GM08714 (cell line): ENCODE data around the gene TNFRSF12A.

Experiments used
- H3K4me3 ChIP-seq: fragments of 200-500 bp; sonication (Bioruptor generic); 2 replicates; pipeline ENCODE4 v1.5.1; 2014; ENCODE audit warnings: mild to moderate bottlenecking, low read length, inconsistent platforms
- ZNF274 ChIP-seq: IDR thresholded peaks from 2 replicates; pipeline ENCODE4 v1.6.1; 2012; ENCODE audit warnings: mild to moderate bottlenecking, low read depth, low read length

Gene TNFRSF12A

DNA sequence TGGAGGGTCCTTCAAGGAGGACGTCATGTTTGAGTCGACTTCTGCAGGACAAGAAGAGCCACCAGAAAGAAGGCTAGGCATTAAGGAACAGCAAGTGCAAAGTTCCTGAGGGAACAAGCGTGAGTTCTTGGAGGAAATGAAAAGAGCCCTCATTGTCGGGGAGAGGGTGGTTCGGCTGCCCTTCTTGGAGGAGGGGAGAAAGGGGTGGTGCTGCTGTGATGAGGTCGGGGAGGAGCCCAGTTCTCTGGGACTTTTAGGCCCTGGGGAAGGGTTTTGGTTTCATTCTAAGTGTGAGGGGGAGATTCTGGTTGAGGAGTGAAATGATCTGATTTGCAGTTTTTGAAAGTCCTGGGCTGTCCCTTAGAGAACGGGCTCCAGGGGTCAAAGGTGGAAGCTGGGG is 12.5 kb downstream of the TNFRSF12A start:
- no peak for TF ChIP-seq ZNF274
- H3K4me3 ChIP-seq = no peak overlapping the region

DNA sequence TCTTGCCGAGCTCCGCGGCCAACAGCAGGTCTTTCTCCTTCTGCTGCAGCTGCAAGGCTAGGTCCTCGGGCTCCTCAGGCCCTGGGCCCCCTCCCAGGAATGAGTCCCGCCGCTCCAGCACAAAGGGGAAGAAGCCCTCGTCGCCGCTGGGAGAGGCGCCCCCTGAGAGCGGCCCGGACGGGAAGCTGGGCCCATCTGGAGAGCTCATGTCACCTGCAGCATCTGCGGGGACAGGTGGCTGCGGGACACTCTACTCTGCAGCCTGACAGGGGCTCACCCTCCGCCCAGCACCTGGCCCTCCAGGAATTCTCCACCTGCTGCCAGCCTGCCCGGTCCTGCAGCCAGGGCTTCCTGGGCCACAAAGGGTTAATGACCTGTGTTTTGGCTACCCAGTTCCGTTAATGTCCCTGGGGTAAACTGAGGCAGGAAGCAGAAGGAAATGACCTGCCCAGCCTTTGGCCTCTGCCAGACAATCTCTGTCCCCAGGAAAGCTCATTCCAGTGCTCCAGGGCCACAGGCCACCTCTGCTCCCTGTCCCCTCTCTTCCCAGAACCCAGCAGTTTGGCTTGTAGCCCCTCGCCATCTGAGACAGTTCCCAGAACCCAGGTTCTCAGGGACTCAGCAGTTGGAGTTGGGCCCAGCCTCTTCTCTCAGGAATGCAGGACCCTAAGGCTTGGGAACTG is 15.3 kb downstream of the TNFRSF12A start:
- no peak overlapping the region for H3K4me3 ChIP-seq
- TF ChIP-seq ZNF274 = no peak

DNA sequence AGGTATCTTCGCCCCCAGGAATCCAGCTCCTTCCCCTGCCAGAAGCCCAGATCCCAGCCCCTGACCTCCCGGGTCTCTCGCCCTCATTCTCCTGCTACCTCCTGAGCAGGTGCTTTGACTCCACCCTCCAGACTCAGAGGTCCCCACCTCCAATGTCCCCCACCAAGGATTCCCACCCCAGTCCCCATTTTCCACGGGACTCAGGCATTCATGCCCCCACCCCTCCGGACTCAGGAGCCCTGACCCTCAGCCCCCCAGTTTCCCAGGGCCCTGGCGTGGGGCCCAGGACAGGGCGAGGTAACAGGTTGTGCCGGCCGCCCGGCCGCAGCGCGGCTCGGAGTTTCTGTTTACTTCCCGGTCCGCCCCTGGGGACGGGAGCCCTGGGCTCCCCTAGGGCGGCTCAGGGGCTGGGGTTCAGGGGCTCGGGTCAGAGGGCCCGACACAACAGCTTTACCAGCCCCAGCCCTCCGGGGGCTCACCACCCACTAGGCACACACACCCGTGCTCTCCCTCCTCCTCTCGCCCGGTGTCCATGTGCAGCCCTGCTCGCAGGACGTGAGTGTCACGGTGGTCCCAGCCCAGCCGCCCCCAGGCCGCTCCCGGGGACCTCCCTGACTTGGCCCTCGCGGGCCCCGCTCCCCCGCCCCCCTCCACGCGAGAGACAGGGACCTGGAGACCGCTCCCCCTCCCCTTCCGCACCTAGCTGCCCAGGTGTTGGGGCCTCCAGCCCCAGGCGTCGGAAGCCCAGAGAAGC is 16.0 kb downstream of the TNFRSF12A start:
- no peak overlapping the region for H3K4me3 ChIP-seq
- no peak for TF ChIP-seq ZNF274

DNA sequence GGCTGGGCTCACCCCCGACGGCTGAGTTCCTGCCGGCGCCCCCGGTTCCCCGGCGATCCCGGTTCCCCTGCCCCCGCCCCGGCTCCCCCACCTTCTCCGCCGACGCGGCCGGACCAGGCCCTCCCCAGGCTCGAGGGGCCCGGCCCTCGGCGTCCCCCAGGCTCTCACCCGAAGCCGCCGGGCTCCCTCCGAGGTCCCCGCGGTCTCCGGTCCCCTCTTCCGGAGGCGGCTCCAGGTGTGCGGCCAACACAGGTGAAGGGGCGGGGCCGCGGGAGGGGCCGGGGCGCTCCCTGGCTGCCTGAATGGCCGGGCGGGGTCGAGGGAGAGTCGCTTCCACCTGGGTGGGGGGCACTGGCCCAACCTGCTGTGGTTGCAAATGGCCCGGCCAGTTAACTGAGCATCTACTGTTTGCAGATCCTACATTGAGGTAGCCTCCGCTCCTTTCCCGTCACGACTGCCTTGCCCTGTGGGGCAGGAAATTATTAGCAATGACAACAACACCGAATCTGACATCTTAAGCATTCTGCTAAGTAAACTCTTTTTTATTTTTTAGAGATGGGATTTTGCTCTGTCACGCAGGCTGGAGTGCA is 16.7 kb downstream of the TNFRSF12A start, which contains the start of gene BICDL2:
Gene BICDL2 (minus strand): TSS at position 219 of the 590 bp plus-strand sequence. CDS start 1,448 bp downstream, outside the sequence.
- H3K4me3 ChIP-seq = no peak within 1 kb of the TSS
- no peak for TF ChIP-seq ZNF274

DNA sequence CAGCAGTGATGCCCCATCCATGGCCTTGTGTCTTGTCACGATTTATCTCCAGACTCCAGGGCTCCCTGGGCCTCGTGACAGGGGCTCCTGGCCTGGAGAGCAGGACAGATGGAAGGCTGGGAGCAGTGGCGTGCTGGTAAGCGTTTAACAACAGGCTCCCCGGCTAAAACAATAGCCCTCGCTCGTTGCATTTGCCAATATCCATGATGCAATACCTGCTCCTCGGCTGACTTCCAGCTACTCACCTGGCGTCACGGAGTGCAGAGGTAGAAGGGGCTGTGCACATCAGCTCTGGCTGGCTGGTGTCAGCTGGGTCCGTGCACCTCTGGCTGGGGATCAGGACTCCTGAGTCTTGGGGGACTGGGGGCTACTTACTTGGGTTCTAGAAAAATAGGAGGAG is 18.1 kb downstream of the TNFRSF12A start:
- no peak overlapping the region for H3K4me3 ChIP-seq
- TF ChIP-seq ZNF274 = no peak

DNA sequence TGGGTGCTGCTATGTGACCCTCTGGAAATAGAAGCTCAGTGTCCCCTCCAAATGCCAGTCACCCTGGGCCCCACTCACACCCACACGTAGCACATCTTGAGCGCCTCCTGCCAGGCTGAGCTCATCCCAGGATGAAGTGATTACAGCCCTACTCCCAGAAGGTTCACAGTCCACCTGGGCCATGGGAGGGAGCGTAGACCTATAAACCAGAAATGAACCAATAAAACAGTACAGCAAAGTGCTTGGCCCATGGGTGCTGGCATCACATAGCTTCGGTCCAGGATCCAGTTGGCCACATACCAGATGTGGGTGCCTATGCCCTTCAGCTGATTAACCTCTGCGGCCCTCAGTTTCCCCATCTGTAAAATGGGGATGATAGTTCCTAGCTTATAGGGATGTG is 18.7 kb downstream of the TNFRSF12A start:
- no peak for TF ChIP-seq ZNF274
- no peak overlapping the region for H3K4me3 ChIP-seq

DNA sequence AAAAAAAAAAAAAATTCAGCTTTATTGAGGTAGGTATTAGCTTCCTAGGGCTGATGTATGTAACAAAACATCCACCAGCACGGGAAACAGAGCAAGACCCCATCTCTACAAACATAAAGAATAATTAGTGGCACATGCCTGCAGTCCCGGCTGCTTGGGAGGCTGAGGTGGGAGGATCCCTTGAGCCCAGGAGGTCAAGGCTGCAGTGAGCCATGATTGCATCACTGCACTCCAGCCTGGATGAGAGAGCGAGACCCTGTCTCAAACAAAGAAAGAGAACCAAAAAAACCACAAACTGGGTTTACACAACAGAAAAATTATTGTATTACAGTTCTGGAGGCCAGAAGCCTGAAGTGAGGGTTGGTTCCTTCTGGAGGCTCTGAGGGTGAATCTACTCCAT is 22.2 kb downstream of the TNFRSF12A start:
- no peak for TF ChIP-seq ZNF274
- H3K4me3 ChIP-seq = no peak overlapping the region

DNA sequence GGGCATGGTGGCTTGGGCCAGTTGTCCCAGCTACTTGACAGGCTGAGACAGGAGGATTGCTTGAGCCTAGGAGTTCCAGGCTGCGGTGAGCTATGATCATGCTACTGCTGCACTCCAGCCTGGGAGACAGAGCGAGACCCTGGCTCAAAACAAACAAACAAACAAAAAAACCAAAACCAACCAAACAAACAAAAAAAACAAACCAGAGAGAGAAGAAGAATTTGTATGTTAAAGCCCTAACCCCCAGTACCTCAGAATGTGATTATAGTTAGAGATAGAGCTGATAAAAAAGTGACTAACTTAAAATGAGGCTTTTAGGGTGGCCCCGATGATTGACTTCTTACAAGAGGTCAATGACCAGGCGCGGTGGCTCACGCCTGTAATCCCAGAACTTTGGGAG is 24.5 kb downstream of the TNFRSF12A start:
- no peak for TF ChIP-seq ZNF274
- no peak overlapping the region for H3K4me3 ChIP-seq

DNA sequence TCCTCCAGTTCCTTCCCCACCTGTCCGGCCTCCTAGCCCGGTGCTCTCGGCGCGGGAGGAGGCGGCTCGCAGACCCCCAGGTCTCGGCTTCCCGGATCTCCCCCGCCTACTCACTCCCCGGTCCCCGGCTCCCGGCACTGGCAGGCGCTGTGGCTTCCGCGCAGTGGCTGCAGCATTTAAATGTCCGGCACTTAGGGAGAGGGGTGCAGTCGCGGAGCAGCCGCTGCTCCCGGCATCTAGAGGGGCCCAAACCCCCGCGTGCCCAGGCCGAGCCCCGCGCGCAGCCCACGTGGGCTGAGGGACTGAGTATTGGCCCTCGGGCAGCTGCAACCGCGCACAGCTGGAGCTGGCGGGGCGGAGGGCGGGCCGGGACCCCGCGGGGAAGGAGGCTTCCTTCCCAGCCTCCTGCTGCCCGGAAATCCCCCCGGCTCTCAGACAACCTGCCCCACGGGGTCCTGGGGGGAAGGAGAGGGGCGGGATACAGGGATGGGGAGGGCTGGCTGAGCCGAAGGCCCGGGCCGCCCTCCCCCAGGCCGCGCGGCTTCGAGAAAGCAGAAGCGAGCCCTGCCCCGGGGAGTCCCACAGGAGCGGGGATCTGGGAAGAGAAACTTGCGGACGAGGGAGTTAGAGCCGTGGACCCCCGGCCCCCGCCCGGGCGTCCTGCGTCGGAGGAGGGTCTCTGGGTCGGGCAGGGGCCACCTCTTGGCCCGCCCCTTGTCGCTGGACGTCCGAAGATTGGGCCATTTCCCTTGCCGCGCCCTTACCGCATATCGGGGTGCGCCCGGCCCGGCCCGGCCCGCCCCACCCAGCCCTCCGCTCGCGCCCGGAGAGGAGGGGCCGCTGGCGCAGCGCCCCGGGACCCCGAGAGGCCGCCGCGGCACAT is 25.8 kb downstream of the TNFRSF12A start, which contains the start of gene MMP25:
Gene MMP25 (plus strand): TSS at position 804 of the 883 bp plus-strand sequence. CDS start 357 bp downstream, outside the sequence.
- no peak for TF ChIP-seq ZNF274
- peak within 1 kb of the TSS; percentile 56; the same call in 1 of the 2 replicates for H3K4me3 ChIP-seq

DNA sequence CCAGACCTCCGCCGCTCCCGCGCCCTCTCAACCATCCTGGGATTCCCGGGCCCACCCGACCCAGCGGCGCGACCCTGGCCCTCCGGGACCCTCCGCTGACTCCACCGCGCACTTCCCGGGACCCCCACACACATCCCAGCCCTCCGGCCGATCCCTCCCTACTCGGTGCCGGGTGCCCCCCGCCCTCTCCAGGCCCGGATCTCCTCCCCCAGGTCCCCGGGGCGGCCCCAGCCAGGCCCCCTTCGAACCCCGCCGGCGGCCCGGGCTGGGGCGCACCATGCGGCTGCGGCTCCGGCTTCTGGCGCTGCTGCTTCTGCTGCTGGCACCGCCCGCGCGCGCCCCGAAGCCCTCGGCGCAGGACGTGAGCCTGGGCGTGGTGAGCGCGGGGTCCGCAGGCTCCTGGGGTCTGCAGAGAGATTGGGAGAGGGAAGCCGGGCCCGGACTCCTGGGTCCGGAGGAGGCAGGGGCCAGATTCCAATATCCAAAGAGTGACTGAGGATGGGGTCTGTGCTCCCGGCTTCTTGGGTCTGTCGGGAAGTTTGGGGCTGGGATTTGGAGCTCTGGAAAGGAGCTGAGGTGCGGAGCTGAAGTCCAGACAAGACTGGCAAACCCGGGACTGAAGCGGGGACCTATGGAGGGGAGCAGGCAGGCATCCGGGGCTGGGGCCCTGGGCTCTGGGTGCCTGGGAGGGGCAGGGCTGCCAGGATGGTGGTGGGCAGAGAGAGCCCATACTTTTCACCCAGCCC is 26.6 kb downstream of the TNFRSF12A start:
- TF ChIP-seq ZNF274 = no peak
- no peak overlapping the region; the same call in 1 of the 2 replicates for H3K4me3 ChIP-seq

DNA sequence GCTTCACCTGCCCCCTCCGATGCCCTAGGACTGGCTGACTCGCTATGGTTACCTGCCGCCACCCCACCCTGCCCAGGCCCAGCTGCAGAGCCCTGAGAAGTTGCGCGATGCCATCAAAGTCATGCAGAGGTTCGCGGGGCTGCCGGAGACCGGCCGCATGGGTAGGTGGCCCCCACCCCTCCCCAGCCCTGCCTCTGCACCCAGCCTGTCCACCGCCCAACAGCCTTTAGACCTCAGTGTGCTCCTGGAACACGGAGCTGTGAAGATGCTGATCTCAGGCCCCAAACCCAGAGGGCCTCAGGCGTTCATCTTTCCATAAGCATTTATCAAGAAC is 27.2 kb downstream of the TNFRSF12A start:
- H3K4me3 ChIP-seq = no peak overlapping the region
- TF ChIP-seq ZNF274 = no peak

DNA sequence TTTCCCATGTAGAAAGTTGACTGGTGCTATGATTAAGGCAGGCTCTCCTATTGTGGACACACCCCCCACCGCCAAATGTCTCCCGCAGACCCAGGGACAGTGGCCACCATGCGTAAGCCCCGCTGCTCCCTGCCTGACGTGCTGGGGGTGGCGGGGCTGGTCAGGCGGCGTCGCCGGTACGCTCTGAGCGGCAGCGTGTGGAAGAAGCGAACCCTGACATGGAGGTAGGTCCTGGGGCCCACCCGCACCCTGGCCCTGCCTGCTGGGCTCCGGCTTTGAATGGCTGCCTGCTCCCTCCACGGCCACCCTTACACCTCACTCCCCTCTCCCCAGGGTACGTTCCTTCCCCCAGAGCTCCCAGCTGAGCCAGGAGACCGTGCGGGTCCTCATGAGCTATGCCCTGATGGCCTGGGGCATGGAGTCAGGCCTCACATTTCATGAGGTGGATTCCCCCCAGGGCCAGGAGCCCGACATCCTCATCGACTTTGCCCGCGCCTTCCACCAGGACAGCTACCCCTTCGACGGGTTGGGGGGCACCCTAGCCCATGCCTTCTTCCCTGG is 29.8 kb downstream of the TNFRSF12A start:
- no peak for TF ChIP-seq ZNF274
- H3K4me3 ChIP-seq = no peak overlapping the region

DNA sequence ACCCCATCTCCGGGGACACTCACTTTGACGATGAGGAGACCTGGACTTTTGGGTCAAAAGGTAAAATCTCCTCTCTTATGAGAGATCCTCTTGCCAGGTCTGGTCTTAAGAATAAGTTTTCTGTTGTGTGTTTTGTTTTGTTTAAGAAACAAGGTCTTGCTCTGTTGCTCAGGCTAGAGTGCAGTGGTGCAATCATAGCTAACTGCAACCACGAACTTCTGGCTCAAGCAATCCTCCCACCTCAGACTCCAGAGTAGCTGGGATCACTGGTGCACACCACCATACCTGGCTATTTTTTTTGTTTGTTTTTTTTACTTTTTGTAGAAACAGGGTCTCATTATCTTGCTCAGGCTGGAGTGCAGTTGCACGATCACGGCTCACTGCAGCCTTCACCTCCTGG is 30.3 kb downstream of the TNFRSF12A start:
- no peak overlapping the region for H3K4me3 ChIP-seq
- TF ChIP-seq ZNF274 = no peak

DNA sequence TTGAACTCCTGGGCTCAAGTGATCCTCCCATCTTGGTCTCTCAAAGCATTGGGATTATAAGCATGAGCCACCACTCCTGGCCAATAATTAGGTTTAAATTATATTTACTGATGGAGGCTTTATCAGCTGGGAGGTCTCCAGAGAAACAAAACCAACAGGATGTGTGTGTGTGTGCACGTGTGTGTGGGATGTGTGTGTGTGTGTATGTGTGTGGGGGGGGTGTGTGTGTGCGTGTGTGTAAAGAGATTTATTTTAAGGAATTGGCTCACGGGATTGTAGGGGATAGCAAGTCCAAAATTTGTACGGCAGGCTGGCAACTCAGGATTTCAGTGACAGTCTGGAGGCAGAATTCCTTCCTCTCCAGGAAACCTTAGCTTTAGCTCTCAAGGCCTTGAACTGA is 30.8 kb downstream of the TNFRSF12A start:
- TF ChIP-seq ZNF274 = no peak

More for the DNA sequence above, 30.8 kb downstream of the TNFRSF12A start:
- H3K4me3 ChIP-seq = no peak overlapping the region
